ENCODE results near the gene GRM7.

GRCh38 chr3:7095116-7095515 lies 234.2 kb downstream of the GRM7 start:
- TF ChIP-seq GATA3 (IDR thresholded peaks at IDR 0.05; ENCODE audit: low read depth, low read length) (no peak), GATA2 (IDR thresholded peaks at IDR 0.05; ENCODE audit: low read depth, low read length) (no peak)

Measured in SH-SY5Y (cell line).